ENCODE data around the gene CDC42EP4.
"Not testable (repeated sequence)": the region's sequence is repeated elsewhere in the genome, so short reads cannot be mapped to it uniquely, and the experiment has no call there.

The CDC42EP4 gene

GRCh38 chr17:73274490-73274889, 37.3 kb downstream of the CDC42EP4 start:
- DNase-seq: no peak

GRCh38 chr17:73272906-73273218, 38.9 kb downstream of the CDC42EP4 start:
- no peak for DNase-seq

- no peak for DNase-seq
Observed at GRCh38 chr17:73271072-73271471, 40.7 kb downstream of the CDC42EP4 start.

- DNase-seq: no peak
Observed at GRCh38 chr17:73269791-73270190, 42.0 kb downstream of the CDC42EP4 start.

GRCh38 chr17:73269329-73269615, 42.5 kb downstream of the CDC42EP4 start:
- no peak for DNase-seq

- no peak for DNase-seq
Observed at GRCh38 chr17:73268582-73269328, 43.0 kb downstream of the CDC42EP4 start.

GRCh38 chr17:73267648-73268537, 43.9 kb downstream of the CDC42EP4 start:
- no peak for DNase-seq

- no peak for DNase-seq
Observed at GRCh38 chr17:73266796-73267195, 45.0 kb downstream of the CDC42EP4 start.

GRCh38 chr17:73265646-73266640, 45.9 kb downstream of the CDC42EP4 start:
- no peak for DNase-seq

- DNase-seq: not testable (repeated sequence)
Observed at GRCh38 chr17:73264448-73264847, 47.4 kb downstream of the CDC42EP4 start.

GRCh38 chr17:73262676-73263642, 48.8 kb downstream of the CDC42EP4 start:
- DNase-seq: no peak

GRCh38 chr17:73261952-73262675, 49.7 kb downstream of the CDC42EP4 start:
- no peak for DNase-seq

- no peak for DNase-seq
Observed at GRCh38 chr17:73261617-73261951, 50.2 kb downstream of the CDC42EP4 start, which contains the start of gene CPSF4L. Gene CPSF4L, minus strand, starts transcription at chr17:73261880. Its CDS starts 62 bp downstream, at chr17:73261818.

GRCh38 chr17:73257516-73257915, 54.3 kb downstream of the CDC42EP4 start:
- DNase-seq: no peak

- no peak for DNase-seq
Observed at GRCh38 chr17:73256220-73256619, 55.6 kb downstream of the CDC42EP4 start.

- no peak for DNase-seq
Observed at GRCh38 chr17:73255671-73256181, 56.1 kb downstream of the CDC42EP4 start.

- DNase-seq: no peak
Observed at GRCh38 chr17:73251871-73252270, 59.9 kb downstream of the CDC42EP4 start.

GRCh38 chr17:73250851-73251640, 60.8 kb downstream of the CDC42EP4 start:
- no peak for DNase-seq

GRCh38 chr17:73249700-73250099, 62.1 kb downstream of the CDC42EP4 start:
- DNase-seq: no peak

GRCh38 chr17:73248532-73248931, 63.3 kb downstream of the CDC42EP4 start:
- DNase-seq: no peak
